ENCODE measurements around the gene PSMD7.

PSMD7 gene

GRCh38 chr16:74271872-74272271 lies 24.7 kb upstream of the PSMD7 start:
- Histone ChIP-seq H3F3A (ENCODE audit: control insufficient read depth, insufficient read depth) (no peaks in the 10 kb centered on the region), H3K4me1 (ENCODE audit: control insufficient read depth, low read length) (no peaks in the 10 kb centered on the region), H3K36me3 (ENCODE audit: control insufficient read depth, low read length) (no peaks in the 10 kb centered on the region), H3K4me2 (ENCODE audit: low read length) (no peak overlapping the region), H3K27ac (ENCODE audit: low read depth, low read length) (no peak overlapping the region), H3K4me3 (ENCODE audit: low read length) (no peak overlapping the region), H3K9me2 (replicated peaks; ENCODE audit: control insufficient read depth, low read length) (no peaks in the 10 kb centered on the region), H3K27me3 (ENCODE audit: control insufficient read depth, low read length) (no peaks in the 10 kb centered on the region; the same call in 1 of the 2 replicates), H3K79me2 (ENCODE audit: control insufficient read depth, low read length) (no peaks in the 10 kb centered on the region), H4K20me1 (ENCODE audit: control insufficient read depth, insufficient read depth, low read depth, low read length) (no peaks in the 10 kb centered on the region), H3K9me3 (ENCODE audit: control insufficient read depth, insufficient read depth, low read length) (no peaks in the 10 kb centered on the region)
- TF ChIP-seq EZH2phosphoT487 (IDR thresholded peaks at IDR 0.05; ENCODE audit: borderline replicate concordance, low read length): no peak
- no peak for TF ChIP-seq CTCF (IDR thresholded peaks at IDR 0.05; ENCODE audit: low read depth, low read length, poor library complexity, severe bottlenecking)

- Histone ChIP-seq H3K9me3 (ENCODE audit: control insufficient read depth, insufficient read depth, low read length) (no peaks in the 10 kb centered on the region), H3K4me3 (ENCODE audit: low read length) (no peak overlapping the region)
Measured at GRCh38 chr16:74275031-74275636, 21.5 kb upstream of the PSMD7 start.

GRCh38 chr16:74275711-74276110 lies 20.9 kb upstream of the PSMD7 start:
- no peak for TF ChIP-seq CTCF (IDR thresholded peaks at IDR 0.05; ENCODE audit: low read depth, low read length, poor library complexity, severe bottlenecking)
- Histone ChIP-seq H3K27ac (ENCODE audit: low read depth, low read length) (no peak overlapping the region), H3K9me3 (ENCODE audit: control insufficient read depth, insufficient read depth, low read length) (no peaks in the 10 kb centered on the region), H3K9me2 (replicated peaks; ENCODE audit: control insufficient read depth, low read length) (no peaks in the 10 kb centered on the region), H3K27me3 (ENCODE audit: control insufficient read depth, low read length) (no peaks in the 10 kb centered on the region), H3K79me2 (ENCODE audit: control insufficient read depth, low read length) (no peaks in the 10 kb centered on the region), H3K4me3 (ENCODE audit: low read length) (no peak overlapping the region), H3K36me3 (ENCODE audit: control insufficient read depth, low read length) (no peaks in the 10 kb centered on the region), H3F3A (ENCODE audit: control insufficient read depth, insufficient read depth) (no peaks in the 10 kb centered on the region), H3K4me1 (ENCODE audit: control insufficient read depth, low read length) (no peaks in the 10 kb centered on the region), H4K20me1 (ENCODE audit: control insufficient read depth, insufficient read depth, low read depth, low read length) (no peaks in the 10 kb centered on the region), H3K4me2 (ENCODE audit: low read length) (no peak overlapping the region)

More at GRCh38 chr16:74275031-74275636, 21.5 kb upstream of the PSMD7 start:
- H3K27me3 ChIP-seq (ENCODE audit: control insufficient read depth, low read length): no peaks in the 10 kb centered on the region
- no peaks in the 10 kb centered on the region for H4K20me1 ChIP-seq (ENCODE audit: control insufficient read depth, insufficient read depth, low read depth, low read length)
- TF ChIP-seq CTCF (IDR thresholded peaks at IDR 0.05; ENCODE audit: low read depth, low read length, poor library complexity, severe bottlenecking): peak; percentile 62
- TF ChIP-seq EZH2phosphoT487 (IDR thresholded peaks at IDR 0.05; ENCODE audit: borderline replicate concordance, low read length): no peak
- no peak overlapping the region for H3K4me2 ChIP-seq (ENCODE audit: low read length)
- no peaks in the 10 kb centered on the region for H3K79me2 ChIP-seq (ENCODE audit: control insufficient read depth, low read length)
- H3K36me3 ChIP-seq (ENCODE audit: control insufficient read depth, low read length): no peaks in the 10 kb centered on the region
- H3F3A ChIP-seq (ENCODE audit: control insufficient read depth, insufficient read depth): no peaks in the 10 kb centered on the region
- H3K4me1 ChIP-seq (ENCODE audit: control insufficient read depth, low read length): no peaks in the 10 kb centered on the region
- H3K27ac ChIP-seq (ENCODE audit: low read depth, low read length): no peak overlapping the region
- no peaks in the 10 kb centered on the region for H3K9me2 ChIP-seq (replicated peaks; ENCODE audit: control insufficient read depth, low read length)

Data from DOHH2 (cell line).